ENCODE measurements around the gene TLDC2.

TLDC2 gene

DNA sequence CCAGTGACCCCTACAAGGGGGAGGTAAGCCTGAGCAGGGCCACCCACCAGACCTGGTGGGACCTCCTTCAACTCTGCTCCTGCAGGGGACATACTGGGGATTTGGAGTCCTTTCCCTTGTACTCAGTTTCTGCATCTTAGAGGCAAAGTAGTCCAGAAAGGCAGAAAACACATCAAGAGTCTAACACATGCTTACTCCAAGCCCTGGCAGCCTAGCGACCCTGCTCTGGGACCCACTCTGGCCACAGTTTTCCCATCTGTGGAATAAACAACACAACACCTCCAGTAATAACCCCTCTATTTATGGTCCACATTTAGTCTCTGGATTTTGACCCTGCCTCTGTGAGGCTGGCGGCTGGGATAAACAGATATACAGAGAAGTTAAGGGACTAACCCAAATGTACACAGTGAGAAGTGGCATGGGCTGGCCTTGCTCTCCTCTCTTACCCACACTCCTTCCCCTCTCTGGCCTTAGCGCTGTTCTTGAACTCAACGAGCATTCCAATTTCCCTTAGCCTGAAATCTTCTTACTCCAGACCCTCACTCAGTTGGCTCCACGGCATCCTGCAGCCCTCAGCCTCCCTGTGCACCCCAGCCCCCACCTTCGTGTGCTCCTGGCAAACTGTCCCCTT lies 16.1 kb upstream of the TLDC2 start:
- H3K4me3 ChIP-seq (replicated peaks; ENCODE audit: insufficient read depth, low read length), result no peak overlapping the region
- H3K27me3 ChIP-seq (ENCODE audit: insufficient read depth, poor library complexity, severe bottlenecking), result no peaks in the 10 kb centered on the region
- no peak for DNase-seq (ENCODE audit: low read depth in 1 of 2, low spot score in 1 of 2)
- no peak for TF ChIP-seq POLR2AphosphoS5 (IDR thresholded peaks at IDR 0.05; ENCODE audit: low read depth)
- TF ChIP-seq, protein P1, sequence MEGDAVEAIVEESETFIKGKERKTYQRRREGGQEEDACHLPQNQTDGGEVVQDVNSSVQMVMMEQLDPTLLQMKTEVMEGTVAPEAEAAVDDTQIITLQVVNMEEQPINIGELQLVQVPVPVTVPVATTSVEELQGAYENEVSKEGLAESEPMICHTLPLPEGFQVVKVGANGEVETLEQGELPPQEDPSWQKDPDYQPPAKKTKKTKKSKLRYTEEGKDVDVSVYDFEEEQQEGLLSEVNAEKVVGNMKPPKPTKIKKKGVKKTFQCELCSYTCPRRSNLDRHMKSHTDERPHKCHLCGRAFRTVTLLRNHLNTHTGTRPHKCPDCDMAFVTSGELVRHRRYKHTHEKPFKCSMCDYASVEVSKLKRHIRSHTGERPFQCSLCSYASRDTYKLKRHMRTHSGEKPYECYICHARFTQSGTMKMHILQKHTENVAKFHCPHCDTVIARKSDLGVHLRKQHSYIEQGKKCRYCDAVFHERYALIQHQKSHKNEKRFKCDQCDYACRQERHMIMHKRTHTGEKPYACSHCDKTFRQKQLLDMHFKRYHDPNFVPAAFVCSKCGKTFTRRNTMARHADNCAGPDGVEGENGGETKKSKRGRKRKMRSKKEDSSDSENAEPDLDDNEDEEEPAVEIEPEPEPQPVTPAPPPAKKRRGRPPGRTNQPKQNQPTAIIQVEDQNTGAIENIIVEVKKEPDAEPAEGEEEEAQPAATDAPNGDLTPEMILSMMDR (IDR thresholded peaks at IDR 0.05; ENCODE audit: insufficient read depth, low read length), result no peak
- H3K27ac ChIP-seq (replicated peaks), result no peak overlapping the region

DNA sequence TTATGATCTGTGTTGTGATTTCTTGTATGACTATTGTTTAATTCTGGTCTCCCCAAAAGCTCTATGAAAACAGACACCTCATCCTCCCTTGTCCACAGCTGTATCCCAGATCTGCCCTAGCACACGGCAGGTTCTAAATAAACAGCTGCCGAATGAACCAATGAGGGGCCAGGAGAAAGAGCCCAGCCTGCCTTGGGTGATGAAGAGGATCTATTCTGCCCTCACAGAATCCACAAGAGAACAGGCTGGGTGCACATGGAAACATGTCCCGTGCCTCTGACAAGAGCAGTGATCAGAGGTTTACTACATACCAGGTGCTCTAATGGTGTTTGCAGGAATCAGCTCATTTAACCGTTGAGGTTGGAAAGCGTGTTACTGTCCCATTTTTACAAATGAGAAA lies 15.6 kb upstream of the TLDC2 start:
- Histone ChIP-seq H3K4me3 (replicated peaks; ENCODE audit: insufficient read depth, low read length) (no peak overlapping the region), H3K27ac (replicated peaks) (no peak overlapping the region), H3K27me3 (ENCODE audit: insufficient read depth, poor library complexity, severe bottlenecking) (no peaks in the 10 kb centered on the region)
- DNase-seq (ENCODE audit: low read depth in 1 of 2, low spot score in 1 of 2), result no peak
- TF ChIP-seq GABPA (IDR thresholded peaks at IDR 0.05; ENCODE audit: low read depth), result no peak
- TF ChIP-seq, protein P1 (IDR thresholded peaks at IDR 0.05; ENCODE audit: insufficient read depth, low read length), result no peak
- TF ChIP-seq POLR2AphosphoS5 (IDR thresholded peaks at IDR 0.05; ENCODE audit: low read depth), result no peak

DNA sequence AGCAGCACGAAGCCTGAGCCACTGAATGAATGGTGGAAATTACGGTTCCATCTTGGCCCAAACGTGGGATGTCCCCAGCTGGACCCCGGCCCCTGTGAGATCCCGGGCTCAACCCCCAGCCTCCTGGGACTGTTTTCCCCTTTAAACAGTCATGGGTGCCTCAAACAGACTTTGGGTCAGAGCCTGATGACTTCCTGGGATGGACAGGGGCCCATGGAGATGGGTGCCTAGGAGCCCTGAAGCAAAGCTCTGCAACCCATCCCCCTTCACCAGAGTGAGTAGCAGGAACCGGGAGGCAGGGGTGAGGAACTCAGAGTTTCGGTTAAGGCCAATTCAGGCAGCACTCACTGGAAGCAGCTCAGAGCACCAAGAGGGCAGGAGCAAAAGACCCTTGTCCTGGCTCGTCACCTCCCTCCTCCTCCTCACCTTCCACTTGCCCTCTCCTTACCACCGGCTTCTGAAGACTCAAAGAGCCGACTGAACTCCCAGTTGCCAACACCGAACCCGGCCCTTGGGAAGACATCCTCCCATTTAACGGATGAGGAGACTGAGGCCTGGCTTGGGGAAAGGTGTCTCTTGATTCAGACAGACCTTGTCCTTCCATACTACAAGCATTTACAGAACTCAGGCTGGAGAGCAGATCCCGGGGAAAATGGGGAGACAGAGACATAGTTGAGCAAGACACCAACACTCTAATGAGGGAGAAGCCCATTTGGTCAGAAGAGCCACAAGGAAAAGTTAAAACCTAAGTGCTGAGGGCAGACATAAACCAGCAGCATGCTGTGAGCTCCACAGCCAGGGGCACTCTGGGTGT lies 14.9 kb upstream of the TLDC2 start:
- H3K27me3 ChIP-seq (ENCODE audit: insufficient read depth, poor library complexity, severe bottlenecking), result no peaks in the 10 kb centered on the region
- no peak for DNase-seq (ENCODE audit: low read depth in 1 of 2, low spot score in 1 of 2)
- TF ChIP-seq GABPA (IDR thresholded peaks at IDR 0.05; ENCODE audit: low read depth) (no peak), POLR2AphosphoS5 (IDR thresholded peaks at IDR 0.05; ENCODE audit: low read depth) (no peak), SPI1 (IDR thresholded peaks at IDR 0.05; ENCODE audit: borderline replicate concordance, low read depth) (no peak)
- TF ChIP-seq, protein P1 (IDR thresholded peaks at IDR 0.05; ENCODE audit: insufficient read depth, low read length), result no peak
- TF ChIP-seq, protein P2, sequence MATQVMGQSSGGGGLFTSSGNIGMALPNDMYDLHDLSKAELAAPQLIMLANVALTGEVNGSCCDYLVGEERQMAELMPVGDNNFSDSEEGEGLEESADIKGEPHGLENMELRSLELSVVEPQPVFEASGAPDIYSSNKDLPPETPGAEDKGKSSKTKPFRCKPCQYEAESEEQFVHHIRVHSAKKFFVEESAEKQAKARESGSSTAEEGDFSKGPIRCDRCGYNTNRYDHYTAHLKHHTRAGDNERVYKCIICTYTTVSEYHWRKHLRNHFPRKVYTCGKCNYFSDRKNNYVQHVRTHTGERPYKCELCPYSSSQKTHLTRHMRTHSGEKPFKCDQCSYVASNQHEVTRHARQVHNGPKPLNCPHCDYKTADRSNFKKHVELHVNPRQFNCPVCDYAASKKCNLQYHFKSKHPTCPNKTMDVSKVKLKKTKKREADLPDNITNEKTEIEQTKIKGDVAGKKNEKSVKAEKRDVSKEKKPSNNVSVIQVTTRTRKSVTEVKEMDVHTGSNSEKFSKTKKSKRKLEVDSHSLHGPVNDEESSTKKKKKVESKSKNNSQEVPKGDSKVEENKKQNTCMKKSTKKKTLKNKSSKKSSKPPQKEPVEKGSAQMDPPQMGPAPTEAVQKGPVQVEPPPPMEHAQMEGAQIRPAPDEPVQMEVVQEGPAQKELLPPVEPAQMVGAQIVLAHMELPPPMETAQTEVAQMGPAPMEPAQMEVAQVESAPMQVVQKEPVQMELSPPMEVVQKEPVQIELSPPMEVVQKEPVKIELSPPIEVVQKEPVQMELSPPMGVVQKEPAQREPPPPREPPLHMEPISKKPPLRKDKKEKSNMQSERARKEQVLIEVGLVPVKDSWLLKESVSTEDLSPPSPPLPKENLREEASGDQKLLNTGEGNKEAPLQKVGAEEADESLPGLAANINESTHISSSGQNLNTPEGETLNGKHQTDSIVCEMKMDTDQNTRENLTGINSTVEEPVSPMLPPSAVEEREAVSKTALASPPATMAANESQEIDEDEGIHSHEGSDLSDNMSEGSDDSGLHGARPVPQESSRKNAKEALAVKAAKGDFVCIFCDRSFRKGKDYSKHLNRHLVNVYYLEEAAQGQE (IDR thresholded peaks at IDR 0.05; ENCODE audit: insufficient replicate concordance, low read depth), result no peak
- no peak overlapping the region for H3K27ac ChIP-seq (replicated peaks)
- no peak overlapping the region for H3K4me3 ChIP-seq (replicated peaks; ENCODE audit: insufficient read depth, low read length)

DNA sequence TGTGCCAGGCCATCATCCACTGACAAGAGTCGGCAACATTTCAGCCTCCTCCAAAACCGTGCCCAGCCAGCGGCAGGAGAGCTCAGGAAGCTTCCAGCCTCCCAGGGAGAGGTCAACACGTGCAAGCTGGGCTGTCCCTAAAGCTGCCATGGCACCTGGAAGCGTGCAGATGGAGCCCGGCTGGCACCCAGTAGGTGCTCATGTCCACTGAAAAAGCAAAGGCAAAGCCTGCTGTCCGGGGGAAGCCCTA lies 14.4 kb upstream of the TLDC2 start:
- Histone ChIP-seq H3K27ac (replicated peaks) (no peak overlapping the region), H3K4me3 (replicated peaks; ENCODE audit: insufficient read depth, low read length) (no peak overlapping the region), H3K27me3 (ENCODE audit: insufficient read depth, poor library complexity, severe bottlenecking) (no peaks in the 10 kb centered on the region)
- DNase-seq (ENCODE audit: low read depth in 1 of 2, low spot score in 1 of 2), result no peak
- TF ChIP-seq SPI1 (IDR thresholded peaks at IDR 0.05; ENCODE audit: borderline replicate concordance, low read depth) (no peak), GABPA (IDR thresholded peaks at IDR 0.05; ENCODE audit: low read depth) (no peak), POLR2AphosphoS5 (IDR thresholded peaks at IDR 0.05; ENCODE audit: low read depth) (no peak)
- TF ChIP-seq, protein P2 (IDR thresholded peaks at IDR 0.05; ENCODE audit: insufficient replicate concordance, low read depth), result no peak
- TF ChIP-seq, protein P1 (IDR thresholded peaks at IDR 0.05; ENCODE audit: insufficient read depth, low read length), result no peak
